GM19328 (cell line): ENCODE data around the gene KISS1.

ENCODE experiments used
- ATAC-seq: cut with Tn5 transposase; IDR thresholded peaks from one replicate; pipeline ENCODE4 v1.9.1; 2021; ENCODE audit warnings: mild to moderate bottlenecking, moderate library complexity; ENCODE audit not compliant: unreplicated experiment

KISS1 gene

GRCh38 chr1:204194080-204194479 lies 2.2 kb downstream of the KISS1 start:
- ATAC-seq = no peak

GRCh38 chr1:204192589-204193352 lies 3.5 kb downstream of the KISS1 start:
- no peak for ATAC-seq

- ATAC-seq = no peak
Observed at GRCh38 chr1:204192046-204192445, 4.2 kb downstream of the KISS1 start.

- ATAC-seq = no peak
Observed at GRCh38 chr1:204191456-204191855, 4.8 kb downstream of the KISS1 start.

GRCh38 chr1:204190212-204191211 lies 5.8 kb downstream of the KISS1 start:
- no peak for ATAC-seq

- ATAC-seq = no peak
Observed at GRCh38 chr1:204188959-204189639, 7.2 kb downstream of the KISS1 start.

- no peak for ATAC-seq
Observed at GRCh38 chr1:204186597-204186996, 9.7 kb downstream of the KISS1 start.

GRCh38 chr1:204181116-204181515 lies 15.2 kb downstream of the KISS1 start:
- ATAC-seq = no peak

- ATAC-seq = no peak
Observed at GRCh38 chr1:204180133-204180532, 16.2 kb downstream of the KISS1 start.

GRCh38 chr1:204178487-204179281 lies 17.6 kb downstream of the KISS1 start:
- ATAC-seq = no peak

GRCh38 chr1:204177133-204177532 lies 19.2 kb downstream of the KISS1 start:
- no peak for ATAC-seq

GRCh38 chr1:204176049-204176448 lies 20.2 kb downstream of the KISS1 start:
- ATAC-seq = no peak

- ATAC-seq = no peak
Observed at GRCh38 chr1:204174958-204175357, 21.3 kb downstream of the KISS1 start.

- ATAC-seq = no peak
Observed at GRCh38 chr1:204172404-204173029, 23.8 kb downstream of the KISS1 start.

- ATAC-seq = no peak
Observed at GRCh38 chr1:204171751-204172178, 24.5 kb downstream of the KISS1 start.

GRCh38 chr1:204170494-204171155 lies 25.7 kb downstream of the KISS1 start:
- no peak for ATAC-seq

GRCh38 chr1:204169858-204170257 lies 26.4 kb downstream of the KISS1 start:
- no peak for ATAC-seq

GRCh38 chr1:204167730-204168129 lies 28.6 kb downstream of the KISS1 start:
- no peak for ATAC-seq

- ATAC-seq = no peak
Observed at GRCh38 chr1:204166219-204166618, 30.1 kb downstream of the KISS1 start, which contains the start of gene REN. Gene REN (minus strand): TSS chr1:204166337. CDS start chr1:204166293, 44 bp downstream.
